C4-2B (cell line): ENCODE measurements around the gene ME3.

Source experiments
- ZFX ChIP-seq: fragments of 450-650 bp; IDR thresholded peaks from 2 replicates; pipeline ENCODE4 v1.6.1; 2017
- TF ChIP-seq, protein P1 (sequence below): fragments of 450-650 bp; conservative IDR thresholded peaks from 2 replicates; pipeline ENCODE4 v1.5.1; 2017; ENCODE audit warnings: mild to moderate bottlenecking

DNA sequence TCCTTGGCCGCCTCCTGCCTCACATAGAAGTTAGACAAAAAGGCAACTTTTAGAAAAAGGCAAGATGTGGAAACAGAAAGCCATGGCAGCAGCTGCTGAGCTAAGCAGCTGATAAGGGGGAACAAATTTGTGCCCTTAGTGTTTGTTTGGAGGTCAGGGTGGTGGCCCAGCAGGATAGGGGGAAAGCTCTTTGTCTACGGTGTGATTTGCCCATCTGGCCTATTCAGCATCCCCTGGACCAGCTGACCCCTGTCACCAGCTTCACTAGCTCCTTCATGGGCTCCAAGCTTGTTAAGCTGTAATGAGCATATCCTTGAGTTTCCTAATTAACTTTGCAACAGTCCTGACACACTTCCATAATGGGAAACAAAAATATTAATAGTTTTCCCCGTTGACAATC, 5.9 kb upstream of the ME3 start:
- TF ChIP-seq, protein P1, sequence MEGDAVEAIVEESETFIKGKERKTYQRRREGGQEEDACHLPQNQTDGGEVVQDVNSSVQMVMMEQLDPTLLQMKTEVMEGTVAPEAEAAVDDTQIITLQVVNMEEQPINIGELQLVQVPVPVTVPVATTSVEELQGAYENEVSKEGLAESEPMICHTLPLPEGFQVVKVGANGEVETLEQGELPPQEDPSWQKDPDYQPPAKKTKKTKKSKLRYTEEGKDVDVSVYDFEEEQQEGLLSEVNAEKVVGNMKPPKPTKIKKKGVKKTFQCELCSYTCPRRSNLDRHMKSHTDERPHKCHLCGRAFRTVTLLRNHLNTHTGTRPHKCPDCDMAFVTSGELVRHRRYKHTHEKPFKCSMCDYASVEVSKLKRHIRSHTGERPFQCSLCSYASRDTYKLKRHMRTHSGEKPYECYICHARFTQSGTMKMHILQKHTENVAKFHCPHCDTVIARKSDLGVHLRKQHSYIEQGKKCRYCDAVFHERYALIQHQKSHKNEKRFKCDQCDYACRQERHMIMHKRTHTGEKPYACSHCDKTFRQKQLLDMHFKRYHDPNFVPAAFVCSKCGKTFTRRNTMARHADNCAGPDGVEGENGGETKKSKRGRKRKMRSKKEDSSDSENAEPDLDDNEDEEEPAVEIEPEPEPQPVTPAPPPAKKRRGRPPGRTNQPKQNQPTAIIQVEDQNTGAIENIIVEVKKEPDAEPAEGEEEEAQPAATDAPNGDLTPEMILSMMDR: no peak
- no peak for TF ChIP-seq ZFX
